Brain microvascular endothelial cell (primary cell): ENCODE data around the gene PSMB7.

Experiments
- DNase-seq: peaks from one replicate; pipeline ENCODE4 v3.0.0-alpha.2; 2020
- H3K27ac ChIP-seq: fragments of 250-450 bp; sonication (Bioruptor Pico); 2 replicates; pipeline ENCODE4 v1.5.1; 2020; ENCODE audit warnings: mild to moderate bottlenecking, moderate library complexity
- H3K27me3 ChIP-seq: fragments of 250-450 bp; sonication (Bioruptor Pico); replicated peaks from 2 replicates; pipeline ENCODE4 v1.5.1; 2020; ENCODE audit warnings: mild to moderate bottlenecking
- H3K36me3 ChIP-seq: fragments of 250-450 bp; sonication (Bioruptor Pico); replicated peaks from 2 replicates; pipeline ENCODE4 v1.5.1; 2020; ENCODE audit warnings: mild to moderate bottlenecking
- H3K4me3 ChIP-seq: 2 replicates; pipeline ENCODE4 v1.5.1; 2011; ENCODE audit warnings: low read depth, mild to moderate bottlenecking, control low read depth, low read length, moderate library complexity
- CTCF ChIP-seq: IDR thresholded peaks from 2 replicates; pipeline ENCODE4 v1.5.1; 2011; ENCODE audit warnings: low read depth, mild to moderate bottlenecking, moderate library complexity, low read length, control low read depth, inconsistent platforms; ENCODE audit errors: missing control alignments
- in situ Hi-C: cut with HindIII; loops from 2 replicates; pipeline ENCODE4 v1.10.0; 2017; ENCODE audit warnings: low sequenced_read_pairs, low pct_ligation_motif_present

Gene PSMB7

GRCh38 chr9:124355941-124356744 lies 59.1 kb downstream of the PSMB7 start:
- in situ Hi-C loops: no loop called here
- H3K27ac ChIP-seq: no peak overlapping the region

DNA sequence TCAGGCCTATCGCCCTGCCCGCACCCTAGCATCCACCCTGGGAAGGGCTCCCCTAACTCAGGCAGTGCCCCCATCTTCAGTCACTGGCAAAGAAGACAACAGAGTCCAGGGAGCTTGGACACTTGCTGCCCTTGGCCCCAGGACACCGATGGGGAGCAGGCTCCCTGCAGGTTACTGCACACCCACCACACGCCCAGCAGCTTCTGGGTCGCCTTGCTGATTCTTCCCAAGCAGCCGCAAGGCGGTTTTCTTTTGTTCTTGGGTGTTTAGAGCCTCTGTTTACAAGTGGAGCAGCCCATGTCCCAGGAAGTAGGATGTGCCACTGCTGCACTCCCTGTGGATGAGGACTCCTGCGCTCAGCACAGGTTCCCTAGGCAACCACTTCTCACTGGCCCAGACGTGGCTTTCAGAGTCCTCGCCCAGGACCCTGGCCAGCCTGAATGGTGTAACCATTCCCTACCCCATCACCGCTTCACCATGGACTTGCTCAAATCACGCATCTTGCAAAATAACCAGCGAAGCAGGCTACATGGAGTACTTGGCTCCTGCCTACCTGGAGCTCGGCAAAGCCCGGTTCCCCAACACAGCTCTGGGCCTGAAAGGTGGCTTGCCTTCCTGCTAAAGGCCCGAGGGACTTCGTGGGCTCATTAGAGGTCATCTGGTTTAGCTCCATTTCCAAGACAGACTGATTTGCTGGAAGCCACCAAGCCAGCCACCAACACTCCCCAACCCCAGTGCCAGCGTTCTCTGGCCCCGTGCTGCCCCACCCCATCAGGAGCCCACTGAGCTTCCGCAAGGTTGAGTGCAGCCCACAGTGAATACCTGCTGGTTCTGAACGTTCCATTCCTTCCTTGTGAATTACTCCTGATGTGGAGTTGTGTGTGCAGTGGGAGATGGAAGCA lies 60.0 kb downstream of the PSMB7 start:
- TF ChIP-seq CTCF: no peak
- H3K4me3 ChIP-seq: no peak overlapping the region
- in situ Hi-C loops: no loop called here
- no peak overlapping the region for H3K27ac ChIP-seq
- peaks cover 49% of the 10 kb centered on the region for H3K36me3 ChIP-seq
- no peaks in the 10 kb centered on the region for H3K27me3 ChIP-seq
- DNase-seq: no peak

More at GRCh38 chr9:124355941-124356744, 59.1 kb downstream of the PSMB7 start:
- peaks cover 41% of the 10 kb centered on the region for H3K36me3 ChIP-seq
- no peak for DNase-seq
- no peaks in the 10 kb centered on the region for H3K27me3 ChIP-seq
- H3K4me3 ChIP-seq: no peak overlapping the region
- TF ChIP-seq CTCF: no peak

GRCh38 chr9:124354346-124355038 lies 60.8 kb downstream of the PSMB7 start:
- Histone ChIP-seq H3K4me3 (no peak overlapping the region), H3K27me3 (no peaks in the 10 kb centered on the region), H3K36me3 (peaks cover 57% of the 10 kb centered on the region), H3K27ac (no peak overlapping the region)
- in situ Hi-C loops: no loop called here
- no peak for DNase-seq
- TF ChIP-seq CTCF: no peak

GRCh38 chr9:124353811-124354274 lies 61.4 kb downstream of the PSMB7 start:
- TF ChIP-seq CTCF: no peak
- no peaks in the 10 kb centered on the region for H3K27me3 ChIP-seq
- no peak overlapping the region for H3K4me3 ChIP-seq
- in situ Hi-C loops: no loop called here
- H3K27ac ChIP-seq: no peak overlapping the region
- no peak for DNase-seq
- peaks cover 61% of the 10 kb centered on the region for H3K36me3 ChIP-seq

DNA sequence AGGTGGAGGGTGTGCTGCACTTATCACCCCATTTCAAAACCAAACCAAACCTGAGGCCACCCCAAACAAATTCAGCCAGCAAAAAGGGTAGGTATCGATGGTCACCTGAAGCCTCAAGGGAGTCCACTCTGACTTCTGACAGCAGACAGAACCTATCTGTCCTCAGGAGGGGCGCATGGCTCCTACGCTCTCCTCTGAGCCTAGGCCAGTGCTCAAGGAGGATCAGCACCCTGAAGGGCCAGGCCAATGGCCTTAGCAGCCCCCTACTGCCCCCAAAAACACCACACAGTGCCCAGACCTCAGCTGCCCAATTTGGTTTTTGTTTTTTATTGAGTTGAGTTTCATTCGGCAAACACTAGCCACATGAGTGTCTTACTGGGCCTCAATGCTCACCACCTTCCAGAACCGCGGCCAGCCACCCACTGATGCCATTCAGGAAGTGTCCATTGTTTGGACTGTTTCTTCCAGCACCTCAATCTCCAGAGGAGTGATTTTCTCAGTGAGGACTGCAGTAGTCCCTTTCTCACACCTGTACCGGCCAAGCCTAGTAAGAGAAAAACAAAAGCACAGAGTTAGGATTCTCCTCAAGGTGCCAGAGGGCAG lies 62.0 kb downstream of the PSMB7 start:
- no peaks in the 10 kb centered on the region for H3K27me3 ChIP-seq
- no peak for TF ChIP-seq CTCF
- no peak for DNase-seq
- in situ Hi-C loops: no loop called here
- peaks cover 67% of the 10 kb centered on the region for H3K36me3 ChIP-seq
- H3K27ac ChIP-seq: no peak overlapping the region
- H3K4me3 ChIP-seq: no peak overlapping the region
